ENCODE data around the gene ATP11A.
"Not testable (repeated sequence)": the region's sequence is repeated elsewhere in the genome, so short reads cannot be mapped to it uniquely, and the experiment has no call there.

Gene ATP11A

GRCh38 chr13:112779856-112780604, 90.2 kb downstream of the ATP11A start:
- DNase-seq: no peak

- DNase-seq: no peak
Observed at GRCh38 chr13:112781287-112781686, 91.4 kb downstream of the ATP11A start.

GRCh38 chr13:112781881-112782361, 92.1 kb downstream of the ATP11A start:
- DNase-seq: no peak

- no peak for DNase-seq
Observed at GRCh38 chr13:112782429-112783010, 92.7 kb downstream of the ATP11A start.

GRCh38 chr13:112783135-112783977, 93.5 kb downstream of the ATP11A start:
- no peak for DNase-seq

GRCh38 chr13:112783978-112784371, 94.1 kb downstream of the ATP11A start:
- no peak for DNase-seq

- DNase-seq: no peak
Observed at GRCh38 chr13:112784811-112785482, 95.1 kb downstream of the ATP11A start.

- no peak for DNase-seq
Observed at GRCh38 chr13:112785483-112785856, 95.6 kb downstream of the ATP11A start.

- DNase-seq: not testable (repeated sequence)
Observed at GRCh38 chr13:112786810-112787209, 97.0 kb downstream of the ATP11A start.

GRCh38 chr13:112790735-112791641, 101.2 kb downstream of the ATP11A start:
- DNase-seq: no peak

GRCh38 chr13:112791663-112792440, 102.0 kb downstream of the ATP11A start:
- DNase-seq: no peak

GRCh38 chr13:112792511-112792910, 102.7 kb downstream of the ATP11A start:
- no peak for DNase-seq

GRCh38 chr13:112793545-112794445, 104.0 kb downstream of the ATP11A start:
- no peak for DNase-seq

GRCh38 chr13:112795277-112795676, 105.4 kb downstream of the ATP11A start:
- no peak for DNase-seq

GRCh38 chr13:112796190-112796915, 106.5 kb downstream of the ATP11A start:
- no peak for DNase-seq

- DNase-seq: no peak
Observed at GRCh38 chr13:112799394-112799793, 109.6 kb downstream of the ATP11A start.

- no peak for DNase-seq
Observed at GRCh38 chr13:112800057-112800456, 110.2 kb downstream of the ATP11A start.

- DNase-seq: not testable (repeated sequence)
Observed at GRCh38 chr13:112800807-112801206, 111.0 kb downstream of the ATP11A start.

GRCh38 chr13:112802802-112803195, 113.0 kb downstream of the ATP11A start:
- no peak for DNase-seq

Data from activated CD4-positive, alpha-beta T cell treated with anti-CD3 and anti-CD28 coated beads, Interleukin-10, Interleukin-2, amounts not matched to agents 100 ng/mL and 50 ng/mL, durations not matched to agents 16 hours and 8 hours (primary cell).